ENCODE results near the gene TGFBRAP1. TPM values are rescaled to one million over a fixed set of nuclear protein-coding genes. Genes with fewer than 3 reads are reported as not detected.

Gene TGFBRAP1, protein sequence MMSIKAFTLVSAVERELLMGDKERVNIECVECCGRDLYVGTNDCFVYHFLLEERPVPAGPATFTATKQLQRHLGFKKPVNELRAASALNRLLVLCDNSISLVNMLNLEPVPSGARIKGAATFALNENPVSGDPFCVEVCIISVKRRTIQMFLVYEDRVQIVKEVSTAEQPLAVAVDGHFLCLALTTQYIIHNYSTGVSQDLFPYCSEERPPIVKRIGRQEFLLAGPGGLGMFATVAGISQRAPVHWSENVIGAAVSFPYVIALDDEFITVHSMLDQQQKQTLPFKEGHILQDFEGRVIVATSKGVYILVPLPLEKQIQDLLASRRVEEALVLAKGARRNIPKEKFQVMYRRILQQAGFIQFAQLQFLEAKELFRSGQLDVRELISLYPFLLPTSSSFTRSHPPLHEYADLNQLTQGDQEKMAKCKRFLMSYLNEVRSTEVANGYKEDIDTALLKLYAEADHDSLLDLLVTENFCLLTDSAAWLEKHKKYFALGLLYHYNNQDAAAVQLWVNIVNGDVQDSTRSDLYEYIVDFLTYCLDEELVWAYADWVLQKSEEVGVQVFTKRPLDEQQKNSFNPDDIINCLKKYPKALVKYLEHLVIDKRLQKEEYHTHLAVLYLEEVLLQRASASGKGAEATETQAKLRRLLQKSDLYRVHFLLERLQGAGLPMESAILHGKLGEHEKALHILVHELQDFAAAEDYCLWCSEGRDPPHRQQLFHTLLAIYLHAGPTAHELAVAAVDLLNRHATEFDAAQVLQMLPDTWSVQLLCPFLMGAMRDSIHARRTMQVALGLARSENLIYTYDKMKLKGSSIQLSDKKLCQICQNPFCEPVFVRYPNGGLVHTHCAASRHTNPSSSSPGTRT
- 10.8 TPM for polyA plus RNA-seq (2013, experiment 1 of 2; ENCODE audit: insufficient read length)
- polyA plus RNA-seq (2013, experiment 2 of 2; ENCODE audit: insufficient read length): 10.6 TPM

- DNase-seq: peak; percentile 66
These were observed at the start of gene TGFBRAP1 for GRCh38 chr2:105329561-105330495. TGFBRAP1 (minus strand) TSS chr2:105329735; CDS start chr2:105308301, 21,434 bp downstream.

DNA sequence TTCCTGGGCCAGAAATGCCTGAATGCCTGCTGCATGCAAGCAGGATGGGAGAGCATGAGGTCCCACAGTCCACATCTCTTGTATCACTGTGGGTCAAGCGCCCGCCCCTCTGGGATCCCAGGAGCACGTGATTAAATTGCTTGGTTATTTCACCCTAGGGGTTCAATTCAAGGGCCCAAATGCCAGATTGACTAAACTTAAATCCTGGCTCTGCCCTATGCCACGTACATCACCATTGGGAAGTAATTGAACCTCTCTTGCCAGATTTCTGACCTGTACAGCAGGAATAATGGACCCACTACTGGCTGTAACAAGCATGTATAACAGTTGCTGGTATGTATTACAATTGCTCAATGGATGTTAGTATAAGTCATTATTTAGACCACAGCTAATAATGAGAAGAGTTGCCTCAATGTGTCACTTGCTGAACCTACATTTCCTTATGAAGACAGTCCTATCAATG is 49.4 kb upstream of the TGFBRAP1 start:
- DNase-seq: no peak

DNA sequence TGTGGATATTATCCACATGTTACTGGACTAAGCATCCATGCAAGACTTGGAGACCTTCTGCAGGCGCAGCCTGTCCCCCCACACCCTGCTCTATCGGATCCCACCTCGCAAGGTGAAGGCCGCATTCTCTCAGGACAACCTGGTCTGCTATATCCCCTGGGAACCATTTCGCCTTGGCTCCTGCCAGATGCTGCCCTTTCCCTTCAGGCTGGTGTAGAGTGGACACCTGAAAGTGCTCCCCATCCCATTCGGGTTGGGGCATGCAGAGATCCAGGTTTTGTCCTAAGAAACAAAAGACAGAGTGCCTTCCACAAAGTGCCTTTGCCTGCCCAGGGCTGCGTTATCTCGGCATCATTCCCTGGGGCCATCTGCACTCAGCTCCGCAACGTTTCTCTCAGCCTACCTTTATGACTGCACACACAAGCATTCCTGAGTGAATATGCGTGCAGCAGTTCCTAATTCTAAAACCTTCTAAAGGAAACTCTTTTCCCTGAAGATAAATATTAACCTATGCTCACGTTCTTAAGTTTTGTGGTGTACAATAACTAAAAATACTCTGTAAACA is 48.8 kb upstream of the TGFBRAP1 start:
- no peak for DNase-seq

DNA sequence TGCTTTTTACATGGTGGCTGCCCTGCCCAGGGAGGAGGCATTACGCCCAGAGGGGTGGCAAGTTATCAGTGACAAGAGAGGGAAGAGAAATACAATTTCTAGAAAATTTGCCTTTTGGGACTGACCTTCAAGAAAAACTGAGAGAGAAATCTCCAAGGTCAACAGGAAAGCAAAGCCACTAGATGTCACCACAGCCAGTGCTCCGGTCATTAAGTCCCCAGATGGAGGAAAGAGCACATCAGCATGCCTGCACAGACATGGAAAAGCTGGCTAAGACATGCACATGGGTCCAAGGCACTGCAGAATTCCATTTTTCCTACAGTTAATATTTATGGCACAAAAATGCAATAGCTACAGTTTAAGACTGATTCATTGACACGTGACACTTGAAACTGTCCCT is 48.3 kb upstream of the TGFBRAP1 start:
- DNase-seq: no peak

DNA sequence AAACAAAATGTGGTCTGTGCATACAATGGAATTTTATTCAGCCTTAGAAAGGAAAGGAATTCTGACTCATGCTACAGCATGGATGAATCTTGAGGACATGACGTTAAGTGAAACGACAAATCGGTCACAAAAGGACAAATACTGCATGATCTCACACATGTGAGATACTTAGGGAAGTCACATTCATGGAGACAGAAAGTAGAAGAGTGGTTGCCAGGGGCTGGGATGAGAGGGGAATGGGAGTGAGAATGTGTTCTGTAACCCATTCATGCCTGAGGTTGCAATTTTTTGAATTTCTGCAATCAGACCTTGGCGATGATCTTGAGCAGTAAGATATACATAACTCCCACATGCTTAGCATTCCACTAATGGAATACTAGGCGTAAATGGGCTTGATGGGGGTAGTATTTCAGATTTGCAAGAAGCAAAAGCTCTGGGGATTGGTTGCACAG is 47.3 kb upstream of the TGFBRAP1 start:
- peak; percentile 83 for DNase-seq

DNA sequence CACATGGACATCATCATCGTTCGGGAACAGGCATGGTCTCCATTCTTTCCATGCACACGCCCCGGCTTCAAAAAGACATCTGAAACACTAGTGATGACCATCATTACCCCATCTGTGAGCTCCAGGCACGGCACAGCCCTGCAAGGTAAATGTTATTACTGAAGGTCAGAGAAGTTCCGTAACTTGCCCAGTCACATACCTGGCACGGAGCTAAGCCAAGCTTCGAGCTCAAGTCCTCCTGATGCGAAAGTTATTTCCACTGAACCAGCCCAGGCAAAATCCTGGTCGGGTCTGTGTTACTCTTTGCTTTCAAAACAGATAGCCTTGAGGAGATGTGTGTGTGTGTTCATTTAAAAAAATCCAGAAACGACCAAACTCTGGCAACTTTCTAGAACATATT is 46.5 kb upstream of the TGFBRAP1 start:
- DNase-seq: no peak

DNA sequence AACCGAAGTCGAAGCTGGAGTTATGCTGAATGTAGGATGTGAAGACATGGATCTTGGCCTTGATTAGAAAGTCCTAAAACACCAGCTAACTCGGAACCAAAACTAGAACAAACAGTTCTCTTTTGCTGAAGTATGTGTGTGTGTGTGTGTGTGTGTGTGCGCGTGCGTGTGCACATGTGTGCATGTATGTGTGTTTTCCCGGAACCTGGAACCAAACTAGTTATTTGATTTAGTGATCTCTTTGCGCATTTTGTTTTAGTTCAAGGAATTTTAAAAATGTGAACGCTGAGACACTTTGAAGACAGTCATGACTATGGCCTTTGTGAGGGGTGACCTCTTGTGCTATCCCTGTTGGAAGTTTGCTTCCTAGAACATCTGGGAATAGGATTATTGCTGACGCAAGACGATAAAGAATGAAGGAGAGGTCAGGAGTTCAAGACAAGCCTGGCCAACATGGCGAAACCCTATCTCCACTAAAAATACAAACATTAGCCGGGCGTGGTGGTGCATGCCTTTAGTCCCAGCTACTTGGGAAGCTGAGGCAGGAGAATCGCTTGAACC is 45.5 kb upstream of the TGFBRAP1 start:
- peak; percentile 56 for DNase-seq

DNA sequence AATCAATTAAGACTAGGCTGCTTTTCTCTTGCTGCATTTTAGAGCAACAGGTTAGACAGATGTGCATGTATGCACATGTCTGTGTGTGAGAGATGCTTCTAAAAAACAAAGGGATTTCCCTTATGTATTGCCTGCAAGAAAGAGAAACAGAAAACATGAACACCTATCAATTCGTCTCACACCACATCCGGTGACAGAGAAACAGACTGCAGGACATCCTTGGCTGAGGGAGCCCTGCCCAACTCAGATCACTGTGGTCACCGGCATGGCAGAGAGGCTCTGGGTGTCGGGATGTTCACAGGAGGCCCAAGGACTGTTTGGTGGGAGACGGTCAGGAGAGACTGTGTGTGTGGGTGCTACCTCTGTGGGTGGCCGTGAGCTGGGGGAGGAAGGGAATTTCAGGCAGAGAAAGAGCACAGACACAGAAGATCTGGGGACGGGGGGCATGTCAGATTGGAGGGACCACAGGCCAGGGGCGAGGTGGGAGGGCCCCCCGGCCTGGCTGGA is 44.4 kb upstream of the TGFBRAP1 start:
- no peak for DNase-seq

DNA sequence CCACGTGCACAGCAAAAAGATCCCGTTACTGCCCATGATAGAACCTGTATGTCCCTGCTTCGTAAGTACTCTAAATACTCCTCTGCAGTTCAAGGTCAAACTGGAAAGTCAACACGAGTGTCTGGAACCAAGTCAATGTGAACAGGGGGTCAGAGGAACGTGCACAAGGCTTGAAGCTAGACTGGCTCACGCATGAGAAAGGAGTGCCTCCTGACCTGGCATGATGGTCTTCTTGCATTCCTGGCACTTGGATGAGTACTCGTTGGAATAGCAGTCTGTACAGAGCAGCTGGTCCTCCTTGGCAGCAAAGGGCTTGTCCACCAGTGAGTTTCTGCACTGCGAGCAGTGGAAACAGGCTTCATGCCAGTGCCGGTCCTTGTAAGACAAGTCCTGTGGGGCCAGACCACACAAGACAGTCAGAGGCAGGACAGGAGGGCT is 43.8 kb upstream of the TGFBRAP1 start:
- no peak for DNase-seq

DNA sequence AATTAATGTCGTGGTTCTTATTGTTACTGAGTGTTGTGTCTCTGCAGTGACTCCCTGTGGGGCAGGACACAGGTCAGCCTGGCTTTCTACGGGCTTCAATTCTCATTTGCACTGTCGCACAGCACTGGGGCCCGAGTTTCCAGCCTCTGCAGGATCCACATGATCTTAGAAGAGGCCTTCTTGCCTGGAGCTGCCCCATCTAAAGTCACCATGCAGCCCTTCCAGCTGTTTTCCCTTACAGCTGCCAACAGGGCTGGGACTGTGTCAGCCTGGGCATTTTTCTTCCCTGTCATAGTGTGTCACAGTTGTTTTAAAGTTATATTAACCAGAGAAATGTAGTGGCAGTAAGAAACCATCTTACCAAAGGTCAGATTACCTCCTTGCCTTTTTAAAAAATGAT is 42.3 kb upstream of the TGFBRAP1 start:
- DNase-seq: no peak

DNA sequence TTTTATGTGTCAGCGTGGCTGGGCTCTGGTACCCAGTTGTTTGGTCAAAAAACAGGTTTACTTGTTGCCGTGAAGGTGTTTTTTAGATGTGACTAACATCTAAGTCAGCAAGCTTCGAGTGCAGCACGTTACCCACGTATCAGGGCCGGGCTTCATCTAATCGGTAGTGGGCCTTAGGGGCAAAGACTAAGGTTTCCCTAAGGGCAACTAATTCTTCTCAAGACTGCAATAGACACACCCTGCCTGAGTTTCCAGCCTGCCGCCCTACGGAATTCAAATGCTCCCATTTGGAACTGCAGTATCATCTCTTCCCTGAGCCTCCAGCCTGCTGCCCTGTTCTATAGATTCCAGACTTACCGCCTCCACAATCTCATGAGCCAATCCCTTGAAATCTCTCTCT is 41.6 kb upstream of the TGFBRAP1 start:
- DNase-seq: no peak

- DNase-seq: peak; percentile 84
These were observed 40.5 kb upstream of the TGFBRAP1 start for GRCh38 chr2:105369777-105370690.

DNA sequence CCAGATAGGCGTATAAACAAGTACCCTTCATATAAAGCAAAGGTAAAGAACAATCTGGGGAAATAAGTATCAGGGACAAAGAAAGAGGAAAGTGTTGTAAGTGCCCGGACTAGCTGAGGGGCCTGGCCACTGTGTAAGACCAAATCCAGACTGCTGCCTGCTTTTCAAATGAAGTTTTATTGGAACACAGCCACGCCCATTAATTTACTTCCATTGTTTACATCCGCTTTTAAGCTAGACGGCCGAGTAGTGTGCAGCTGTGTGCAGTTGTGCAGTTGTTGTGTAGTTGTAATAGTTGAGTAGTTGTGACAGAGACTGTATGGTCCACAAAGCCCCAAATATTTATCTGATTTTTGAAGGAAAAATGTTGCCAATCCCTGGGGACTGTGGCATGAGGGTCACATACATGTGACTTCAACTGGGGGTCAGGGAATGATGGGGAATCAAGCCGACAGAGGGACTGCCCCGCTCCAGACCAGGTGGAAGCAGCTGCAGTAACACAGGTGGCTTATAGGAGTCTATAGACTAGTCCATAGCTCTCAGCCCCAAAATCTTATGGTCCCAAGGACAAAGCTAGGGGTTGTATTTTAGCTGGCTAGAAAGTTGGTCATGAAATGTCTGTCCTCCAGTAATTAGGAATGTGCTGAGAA is 39.3 kb upstream of the TGFBRAP1 start:
- DNase-seq: no peak

- DNase-seq: no peak
These were observed 35.7 kb upstream of the TGFBRAP1 start for GRCh38 chr2:105365206-105365605.

- no peak for DNase-seq
These were observed 35.1 kb upstream of the TGFBRAP1 start for GRCh38 chr2:105364436-105365139.

- DNase-seq: no peak
These were observed 33.5 kb upstream of the TGFBRAP1 start for GRCh38 chr2:105362862-105363591.

GRCh38 chr2:105361102-105361889 is 31.8 kb upstream of the TGFBRAP1 start:
- no peak for DNase-seq

Measured in fibroblast of skin of scalp (primary cell).